ENCODE results near the gene CASP8.

GRCh38 chr2:201264472-201265173, 4.3 kb downstream of the CASP8 start:
- no peak for TF ChIP-seq CTCF (IDR thresholded peaks at IDR 0.05)
- TF ChIP-seq POLR2A (IDR thresholded peaks at IDR 0.05) = no peak

Measured in adrenal gland (tissue), 5 donors.